NOMO-1 (cell line): Measurements from ENCODE around the gene ATXN7L2.
"Not testable (repeated sequence)": the region's sequence is repeated elsewhere in the genome, so short reads cannot be mapped to it uniquely, and the experiment has no call there.

Experiments
- DNase-seq, 2 experiments: peaks; one replicate each; lab custom pipeline; 2025; ENCODE audit not compliant: unreplicated experiment in 2 of 2; lab: John Stamatoyannopoulos, UW

The ATXN7L2 gene

GRCh38 chr1:109483672-109484518 lies at the start of gene ATXN7L2:
Gene ATXN7L2 (plus strand): TSS chr1:109483905. CDS start chr1:109483954, 49 bp downstream.
- peak; percentile 81 to 90 for DNase-seq

GRCh38 chr1:109434484-109434883 lies 49.2 kb upstream of the ATXN7L2 start:
- DNase-seq = no peak

GRCh38 chr1:109438798-109439297 lies 44.9 kb upstream of the ATXN7L2 start:
- peak; percentile 17 to 57 for DNase-seq

- no peak for DNase-seq
Measured at GRCh38 chr1:109441069-109441468, 42.6 kb upstream of the ATXN7L2 start.

- no peak for DNase-seq
Measured at GRCh38 chr1:109443476-109443875, 40.2 kb upstream of the ATXN7L2 start.

- no peak for DNase-seq
Measured at GRCh38 chr1:109444346-109444745, 39.4 kb upstream of the ATXN7L2 start.

- not testable (repeated sequence) for DNase-seq
Measured at GRCh38 chr1:109445949-109446695, 37.6 kb upstream of the ATXN7L2 start.

GRCh38 chr1:109447524-109447923 lies 36.2 kb upstream of the ATXN7L2 start:
- no peak for DNase-seq

GRCh38 chr1:109454497-109455133 lies 29.1 kb upstream of the ATXN7L2 start:
- no peak for DNase-seq

- DNase-seq = no peak
Measured at GRCh38 chr1:109457819-109458218, 25.9 kb upstream of the ATXN7L2 start.

- DNase-seq = no peak
Measured at GRCh38 chr1:109466125-109466451, 17.6 kb upstream of the ATXN7L2 start.

GRCh38 chr1:109466452-109467300 lies 17.0 kb upstream of the ATXN7L2 start, which contains the start of gene SYPL2:
Gene SYPL2 (plus strand): TSS chr1:109466546. CDS start chr1:109466844, 298 bp downstream.
- DNase-seq = no peak

- no peak for DNase-seq
Measured at GRCh38 chr1:109467301-109467777, 16.4 kb upstream of the ATXN7L2 start.

- DNase-seq = no peak
Measured at GRCh38 chr1:109468061-109468460, 15.6 kb upstream of the ATXN7L2 start.

- DNase-seq = no peak
Measured at GRCh38 chr1:109468903-109469302, 14.8 kb upstream of the ATXN7L2 start.

- no peak for DNase-seq
Measured at GRCh38 chr1:109470245-109470644, 13.5 kb upstream of the ATXN7L2 start.

- no peak for DNase-seq
Measured at GRCh38 chr1:109472779-109473178, 10.9 kb upstream of the ATXN7L2 start.

GRCh38 chr1:109473284-109474057 lies 10.2 kb upstream of the ATXN7L2 start:
- DNase-seq = not testable (repeated sequence)

- no peak for DNase-seq
Measured at GRCh38 chr1:109474697-109475096, 9.0 kb upstream of the ATXN7L2 start.
